Mesothelial cell of epicardium (in vitro differentiated cells): ENCODE results near the gene CCDC70. TPM values are rescaled to one million over a fixed set of nuclear protein-coding genes. Genes with fewer than 3 reads are reported as not detected.

Experiments used
- DNase-seq, 2 experiments: peaks; one replicate each; pipeline ENCODE4 v3.0.0; 2021; ENCODE audit warnings: low spot score in 2 of 2; ENCODE audit not compliant: unreplicated experiment in 2 of 2
- H3K27ac Mint-ChIP-seq: 2 replicates; pipeline ENCODE4 v1.8.0; 2021; ENCODE audit warnings: mixed read lengths
- H3K27me3 Mint-ChIP-seq: 2 replicates; pipeline ENCODE4 v1.8.0; 2021; ENCODE audit warnings: low read depth, mixed read lengths
- H3K36me3 Mint-ChIP-seq: 2 replicates; pipeline ENCODE4 v1.8.0; 2021; ENCODE audit warnings: mixed read lengths
- H3K4me1 Mint-ChIP-seq: 2 replicates; pipeline ENCODE4 v1.8.0; 2021; ENCODE audit warnings: mixed read lengths
- H3K4me3 Mint-ChIP-seq: 2 replicates; pipeline ENCODE4 v1.8.0; 2021; ENCODE audit warnings: mild to moderate bottlenecking, moderate library complexity, mixed read lengths
- H3K9me3 Mint-ChIP-seq: 2 replicates; pipeline ENCODE4 v1.8.0; 2021; ENCODE audit warnings: mixed read lengths
- total RNA-seq: library from RNA; stranded (reverse); gene quantifications from 3 replicates; pipeline ENCODE4 v1.2.1, GENCODE V29; 2021
- TF ChIP-seq, protein P1 (sequence below): fragments of 200-600 bp; sonication (generic); IDR thresholded peaks from one replicate; pipeline ENCODE4 v1.5.0; 2021; ENCODE audit warnings: antibody characterized with exemption; ENCODE audit not compliant: unreplicated experiment

Gene CCDC70
- total RNA-seq, 1 donor from 2014 or later = not detected

DNA sequence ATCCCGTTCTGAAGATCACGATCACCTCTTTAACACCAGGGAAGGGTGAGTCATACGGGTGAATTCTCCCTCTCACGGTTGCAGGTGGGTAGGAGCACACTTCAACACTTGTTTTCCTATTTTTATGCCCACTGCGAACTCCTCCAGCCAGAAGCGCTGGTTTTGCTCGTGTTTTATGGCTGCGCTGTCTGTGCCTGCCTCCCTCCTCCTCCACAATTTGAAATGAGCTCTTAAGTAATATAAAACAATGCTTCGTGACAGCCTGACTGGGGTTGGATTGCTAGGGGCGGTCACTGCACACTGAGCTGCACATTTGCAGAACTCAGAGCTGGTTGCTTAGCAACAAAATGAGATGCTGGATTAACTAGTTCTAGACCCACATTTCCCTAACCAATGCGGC lies 12.9 kb downstream of the CCDC70 start:
- Mint-ChIP-seq H3K9me3 (no peaks in the 10 kb centered on the region), H3K27ac (peak overlapping the region; percentile 17), H3K36me3 (no peaks in the 10 kb centered on the region), H3K4me3 (no peak overlapping the region), H3K27me3 (no peaks in the 10 kb centered on the region), H3K4me1 (peaks cover 9% of the 10 kb centered on the region)
- TF ChIP-seq, protein P1, sequence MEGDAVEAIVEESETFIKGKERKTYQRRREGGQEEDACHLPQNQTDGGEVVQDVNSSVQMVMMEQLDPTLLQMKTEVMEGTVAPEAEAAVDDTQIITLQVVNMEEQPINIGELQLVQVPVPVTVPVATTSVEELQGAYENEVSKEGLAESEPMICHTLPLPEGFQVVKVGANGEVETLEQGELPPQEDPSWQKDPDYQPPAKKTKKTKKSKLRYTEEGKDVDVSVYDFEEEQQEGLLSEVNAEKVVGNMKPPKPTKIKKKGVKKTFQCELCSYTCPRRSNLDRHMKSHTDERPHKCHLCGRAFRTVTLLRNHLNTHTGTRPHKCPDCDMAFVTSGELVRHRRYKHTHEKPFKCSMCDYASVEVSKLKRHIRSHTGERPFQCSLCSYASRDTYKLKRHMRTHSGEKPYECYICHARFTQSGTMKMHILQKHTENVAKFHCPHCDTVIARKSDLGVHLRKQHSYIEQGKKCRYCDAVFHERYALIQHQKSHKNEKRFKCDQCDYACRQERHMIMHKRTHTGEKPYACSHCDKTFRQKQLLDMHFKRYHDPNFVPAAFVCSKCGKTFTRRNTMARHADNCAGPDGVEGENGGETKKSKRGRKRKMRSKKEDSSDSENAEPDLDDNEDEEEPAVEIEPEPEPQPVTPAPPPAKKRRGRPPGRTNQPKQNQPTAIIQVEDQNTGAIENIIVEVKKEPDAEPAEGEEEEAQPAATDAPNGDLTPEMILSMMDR = no peak
- DNase-seq = no peak

DNA sequence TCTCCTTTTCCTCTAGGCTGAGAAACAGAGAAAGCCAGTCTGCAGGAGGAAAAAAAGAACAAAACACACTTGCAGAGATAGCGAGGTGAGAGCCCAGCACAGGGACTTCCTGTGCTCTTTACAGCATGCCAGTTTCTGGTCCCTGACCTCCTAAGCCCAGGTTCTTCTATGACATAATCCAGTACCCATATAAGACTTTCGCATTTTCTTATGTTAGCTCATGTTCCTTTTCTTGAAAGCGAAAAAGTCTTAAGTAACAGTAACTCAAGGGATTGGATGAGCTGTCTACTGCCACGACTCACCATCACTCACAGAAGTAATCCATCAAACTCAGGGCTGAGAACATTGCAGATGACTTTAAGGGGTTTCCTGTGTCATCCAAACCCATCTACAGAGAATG lies 17.4 kb downstream of the CCDC70 start:
- Mint-ChIP-seq H3K27me3 (no peaks in the 10 kb centered on the region), H3K4me1 (peaks cover 8% of the 10 kb centered on the region), H3K9me3 (peaks cover 12% of the 10 kb centered on the region), H3K36me3 (peaks cover 1% of the 10 kb centered on the region), H3K4me3 (no peak overlapping the region), H3K27ac (no peak overlapping the region)
- no peak for DNase-seq
- TF ChIP-seq, protein P1 = no peak

DNA sequence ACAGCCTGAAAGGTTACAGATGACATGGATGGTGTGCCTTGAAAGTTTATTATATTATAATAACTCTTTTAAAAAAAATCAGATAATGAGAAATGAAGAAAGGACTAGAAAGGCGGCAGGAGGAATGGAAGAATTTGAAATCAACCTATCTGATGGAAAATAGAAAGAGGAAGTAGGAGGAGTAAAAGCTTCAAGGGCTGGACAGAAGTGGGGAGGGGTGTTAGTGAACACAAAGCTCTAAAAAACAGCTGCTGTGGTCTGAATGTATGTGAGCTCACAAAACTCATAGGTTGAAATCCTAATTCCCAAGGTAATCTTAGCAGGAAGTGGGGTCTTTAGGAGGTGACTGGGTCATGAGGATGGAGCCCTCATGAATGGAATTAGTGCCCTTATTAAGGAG lies 19.5 kb downstream of the CCDC70 start:
- Mint-ChIP-seq H3K9me3 (peaks cover 12% of the 10 kb centered on the region), H3K4me1 (no peaks in the 10 kb centered on the region), H3K4me3 (no peak overlapping the region), H3K36me3 (peaks cover 1% of the 10 kb centered on the region), H3K27ac (no peak overlapping the region), H3K27me3 (no peaks in the 10 kb centered on the region)
- TF ChIP-seq, protein P1 = no peak
- no peak for DNase-seq

DNA sequence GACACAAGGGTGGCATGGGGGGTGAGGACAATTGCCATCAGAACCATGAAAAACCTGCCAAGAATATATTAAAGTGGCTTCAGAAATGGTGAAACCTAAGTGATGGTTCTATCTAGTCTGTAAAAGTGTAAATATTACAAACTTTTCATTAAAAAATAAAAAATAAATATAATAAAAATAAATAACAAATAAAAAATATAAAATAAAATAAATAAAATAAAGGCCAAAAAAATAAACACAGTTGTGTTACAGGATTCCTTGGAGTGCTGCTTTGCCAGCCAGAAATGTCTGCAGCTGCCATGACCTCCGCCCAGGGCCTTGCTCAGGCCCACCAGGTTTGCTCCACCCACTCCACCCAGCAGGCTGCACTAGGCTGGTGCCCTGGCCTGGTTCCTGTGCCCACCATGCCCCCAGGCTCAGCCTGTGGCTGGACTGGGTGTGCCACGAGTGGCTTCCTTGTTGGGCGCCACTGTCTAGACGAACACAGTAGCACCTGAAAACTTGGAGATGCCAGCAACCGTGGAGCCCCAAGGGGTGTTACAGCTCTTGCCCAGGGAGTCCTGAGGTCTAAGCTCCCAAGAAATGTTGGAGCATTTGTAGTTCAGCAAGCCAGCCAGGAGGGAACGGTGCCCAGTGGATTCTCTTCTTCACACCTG lies 20.9 kb downstream of the CCDC70 start:
- Mint-ChIP-seq H3K27me3 (no peaks in the 10 kb centered on the region), H3K27ac (no peak overlapping the region), H3K4me1 (no peaks in the 10 kb centered on the region), H3K4me3 (no peak overlapping the region), H3K36me3 (peaks cover 1% of the 10 kb centered on the region), H3K9me3 (peaks cover 12% of the 10 kb centered on the region)
- TF ChIP-seq, protein P1 = no peak
- DNase-seq = no peak

DNA sequence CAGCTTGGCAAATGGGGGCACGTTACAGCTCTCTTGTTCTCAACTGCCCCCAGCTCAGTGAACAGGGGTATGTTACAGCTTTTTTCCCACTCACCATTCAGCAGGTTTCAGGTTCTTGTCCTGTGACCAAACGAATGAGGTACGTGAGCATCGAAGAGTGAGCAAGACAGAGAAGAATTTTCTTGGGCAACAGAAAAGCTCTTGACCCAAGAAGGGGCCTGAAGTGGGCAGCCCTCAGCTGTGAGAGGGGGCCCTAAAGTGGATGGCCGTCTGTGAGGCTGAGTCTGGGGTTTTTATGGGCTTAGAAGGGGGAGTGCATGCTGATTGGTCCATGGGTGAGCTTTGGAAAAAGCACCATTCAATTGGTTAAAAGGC lies 21.4 kb downstream of the CCDC70 start:
- TF ChIP-seq, protein P1 = no peak
- Mint-ChIP-seq H3K27ac (no peak overlapping the region), H3K9me3 (peaks cover 12% of the 10 kb centered on the region), H3K4me3 (no peak overlapping the region), H3K4me1 (no peaks in the 10 kb centered on the region), H3K36me3 (peaks cover 1% of the 10 kb centered on the region), H3K27me3 (no peaks in the 10 kb centered on the region)
- no peak for DNase-seq

DNA sequence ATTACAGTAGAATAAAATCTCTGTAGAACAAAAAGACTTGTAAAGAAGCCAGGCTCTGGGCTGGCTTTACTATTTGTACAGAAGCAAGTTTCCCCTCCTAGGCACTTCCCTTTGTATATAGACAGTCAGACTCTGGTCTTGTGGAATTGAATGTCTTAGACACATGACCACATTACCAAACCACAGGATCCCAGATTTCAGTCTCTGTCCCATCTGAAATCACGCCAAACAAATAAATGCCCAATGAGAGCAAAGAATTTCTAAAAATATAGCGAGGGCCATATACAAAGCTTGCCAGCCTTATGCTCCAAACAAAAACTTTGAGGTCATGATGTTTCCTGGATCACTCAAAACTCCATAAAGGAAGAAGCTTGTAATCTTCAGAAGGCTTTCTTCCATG lies 23.9 kb downstream of the CCDC70 start:
- Mint-ChIP-seq H3K27me3 (no peaks in the 10 kb centered on the region), H3K27ac (no peak overlapping the region), H3K36me3 (peaks cover 9% of the 10 kb centered on the region), H3K4me1 (no peaks in the 10 kb centered on the region), H3K9me3 (peaks cover 15% of the 10 kb centered on the region), H3K4me3 (no peak overlapping the region)
- TF ChIP-seq, protein P1 = no peak
- no peak for DNase-seq
